IPS-18c (cell line): Measurements from ENCODE around the gene KCNK5.

Source experiments
- H3K4me3 ChIP-seq: 2 replicates; pipeline ENCODE4 v1.7.0; 2013; ENCODE audit warnings: low read depth, mild to moderate bottlenecking, low read length, moderate library complexity; ENCODE audit not compliant: insufficient read depth
- H3K9me3 ChIP-seq: one replicate; pipeline ENCODE4 v1.6.1; 2013; ENCODE audit warnings: mild to moderate bottlenecking, low read length, moderate library complexity; ENCODE audit not compliant: control insufficient read depth, insufficient read depth

KCNK5 gene

DNA sequence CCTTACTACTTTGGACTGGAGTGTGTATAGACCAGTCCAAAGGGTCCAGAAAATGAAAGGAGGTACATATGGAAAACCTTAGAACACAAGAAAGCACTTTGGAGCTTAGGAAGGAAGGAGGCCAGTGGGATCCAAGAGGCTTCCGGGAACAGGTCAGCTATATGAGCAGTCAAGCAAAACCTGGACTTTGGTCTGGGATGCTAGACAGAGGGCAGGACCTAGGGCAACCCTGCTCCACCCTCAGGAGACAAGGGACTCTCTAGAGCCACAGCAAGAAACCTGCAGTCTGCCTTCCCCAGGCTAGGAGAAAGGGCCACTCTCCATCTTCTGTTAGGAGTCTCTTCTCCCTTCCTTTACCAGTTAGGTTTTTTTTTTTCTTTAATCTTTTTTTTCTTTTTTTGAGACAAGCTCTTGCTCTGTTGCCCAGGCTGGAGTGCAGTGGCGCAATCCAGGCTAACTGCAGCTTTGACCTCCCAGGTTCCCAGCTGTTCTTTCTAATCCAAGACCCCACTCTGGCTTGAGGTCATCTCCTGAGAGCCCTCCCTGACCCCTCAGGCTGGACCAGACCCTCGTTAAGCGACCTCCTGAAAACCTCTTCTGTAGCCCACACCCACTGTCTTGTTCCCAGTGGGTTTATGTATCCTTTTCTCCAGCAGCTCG lies 4.6 kb downstream of the KCNK5 start:
- Histone ChIP-seq H3K4me3 (no peak overlapping the region), H3K9me3 (no peaks in the 10 kb centered on the region)

DNA sequence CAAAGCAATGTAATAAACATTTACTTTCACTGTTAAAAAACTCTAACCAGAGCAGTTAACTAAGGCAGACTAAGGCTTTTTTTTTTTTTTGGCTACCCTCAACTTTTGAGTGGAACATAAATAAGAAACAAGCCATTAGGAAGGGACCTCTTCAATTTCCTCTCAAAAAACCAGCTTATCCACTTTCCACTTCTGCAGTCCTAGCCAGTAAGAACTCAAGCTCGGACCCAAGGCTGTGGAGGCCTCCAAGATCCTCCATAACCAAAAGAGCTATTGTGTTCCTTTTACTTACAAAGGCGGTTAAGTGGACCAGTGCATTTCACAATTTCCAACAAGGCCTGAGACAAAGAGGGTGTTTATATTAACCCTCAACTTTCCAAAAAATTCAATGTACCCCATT lies 5.3 kb downstream of the KCNK5 start:
- Histone ChIP-seq H3K9me3 (no peaks in the 10 kb centered on the region), H3K4me3 (no peak overlapping the region)

DNA sequence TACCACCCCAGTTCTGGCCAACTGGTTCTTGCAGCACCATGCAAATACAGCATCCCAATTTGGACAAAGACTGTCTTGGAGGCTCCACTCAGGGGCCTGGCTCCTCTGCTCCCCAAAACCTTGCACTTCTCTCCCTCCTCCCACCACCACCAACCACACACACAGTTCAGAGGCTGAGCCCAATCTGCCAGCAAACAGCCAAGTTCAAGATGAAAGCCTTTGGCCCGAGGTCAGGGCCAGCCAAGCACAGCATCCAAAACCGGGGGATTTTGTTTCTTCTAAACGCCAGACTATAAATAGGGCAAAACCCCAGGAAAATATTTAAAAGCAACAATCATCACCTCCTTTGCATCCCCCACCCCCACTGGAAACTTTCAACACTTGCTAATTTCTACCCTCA lies 5.7 kb downstream of the KCNK5 start:
- Histone ChIP-seq H3K9me3 (no peaks in the 10 kb centered on the region), H3K4me3 (no peak overlapping the region)

DNA sequence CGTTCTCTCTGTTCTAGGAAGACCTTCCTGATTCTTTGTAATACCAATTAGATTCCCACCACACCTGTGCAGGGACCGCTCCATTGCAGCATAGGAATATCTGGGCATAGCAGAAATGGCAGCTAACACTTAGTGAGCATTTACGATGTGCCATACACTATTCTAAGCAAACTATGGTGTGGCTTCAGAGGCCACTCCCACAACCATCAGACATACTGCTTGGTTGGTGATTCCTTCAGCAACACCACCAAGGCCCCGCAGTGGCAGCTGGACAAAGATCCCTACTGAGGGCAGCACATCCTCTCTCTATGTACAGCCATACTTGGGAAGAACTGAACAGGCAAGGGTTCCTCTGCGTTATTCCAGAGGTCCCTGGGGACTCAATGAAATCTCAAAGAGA lies 6.2 kb downstream of the KCNK5 start:
- Histone ChIP-seq H3K4me3 (no peak overlapping the region), H3K9me3 (no peaks in the 10 kb centered on the region)

DNA sequence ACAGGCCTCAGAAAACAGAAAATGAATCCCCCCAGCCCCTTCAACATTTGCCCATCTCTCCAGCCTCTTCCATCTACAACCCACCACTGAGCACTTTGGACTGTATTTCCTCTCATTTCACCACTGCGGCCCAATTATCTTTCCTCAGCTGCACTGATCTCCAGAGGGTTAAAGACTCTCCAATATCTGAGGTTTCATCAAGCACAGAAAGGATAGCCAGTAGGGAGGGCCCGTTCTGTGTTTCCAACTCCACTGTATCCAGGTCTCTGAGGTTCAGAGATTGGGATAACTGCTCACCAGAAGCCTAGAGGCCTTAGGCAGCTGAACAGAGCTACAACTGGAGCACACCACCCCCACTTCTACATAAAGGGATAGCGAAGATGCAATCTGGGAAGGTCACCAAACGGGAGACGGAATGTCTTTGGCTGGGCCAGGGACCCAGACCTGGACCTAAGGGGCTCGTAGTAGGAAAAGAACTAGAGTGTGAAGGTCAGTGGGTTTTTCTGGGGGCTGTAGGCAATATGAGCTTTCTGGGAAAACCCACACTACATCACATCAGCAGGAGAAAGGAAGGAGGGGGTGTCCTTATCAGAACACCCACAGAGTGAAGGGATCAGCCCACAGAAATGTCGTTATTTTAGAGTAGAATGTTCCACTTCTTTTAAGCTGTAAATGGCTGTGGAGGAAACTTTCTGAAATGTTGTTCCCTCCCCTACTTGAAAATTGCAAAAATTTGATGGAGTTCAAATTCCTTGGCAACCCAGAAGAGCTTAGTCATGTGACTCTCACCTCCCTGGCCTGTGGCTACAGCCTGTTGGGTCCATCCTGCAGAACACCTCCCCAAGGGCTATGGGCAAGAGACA lies 7.3 kb downstream of the KCNK5 start:
- Histone ChIP-seq H3K9me3 (no peaks in the 10 kb centered on the region), H3K4me3 (no peak overlapping the region)

DNA sequence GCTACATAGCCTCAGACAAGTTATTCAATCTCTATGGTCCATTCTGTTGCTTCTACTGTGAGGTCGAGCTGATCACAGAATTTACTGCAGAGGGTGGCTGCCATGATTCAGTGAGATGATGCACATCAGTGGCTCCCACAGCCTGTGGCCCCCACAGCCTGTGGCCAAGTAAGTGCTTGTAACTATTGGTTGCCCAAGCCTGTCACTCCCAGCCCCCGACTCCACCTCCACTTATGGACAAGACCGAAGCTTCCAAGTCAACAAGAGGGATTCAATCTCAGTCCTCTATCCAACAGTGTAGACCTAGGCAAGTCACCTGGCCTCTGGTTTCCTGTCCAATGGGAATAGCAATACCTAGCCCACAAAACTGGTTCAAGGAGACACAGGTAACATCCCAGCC lies 8.2 kb downstream of the KCNK5 start:
- Histone ChIP-seq H3K9me3 (no peaks in the 10 kb centered on the region), H3K4me3 (no peak overlapping the region)

DNA sequence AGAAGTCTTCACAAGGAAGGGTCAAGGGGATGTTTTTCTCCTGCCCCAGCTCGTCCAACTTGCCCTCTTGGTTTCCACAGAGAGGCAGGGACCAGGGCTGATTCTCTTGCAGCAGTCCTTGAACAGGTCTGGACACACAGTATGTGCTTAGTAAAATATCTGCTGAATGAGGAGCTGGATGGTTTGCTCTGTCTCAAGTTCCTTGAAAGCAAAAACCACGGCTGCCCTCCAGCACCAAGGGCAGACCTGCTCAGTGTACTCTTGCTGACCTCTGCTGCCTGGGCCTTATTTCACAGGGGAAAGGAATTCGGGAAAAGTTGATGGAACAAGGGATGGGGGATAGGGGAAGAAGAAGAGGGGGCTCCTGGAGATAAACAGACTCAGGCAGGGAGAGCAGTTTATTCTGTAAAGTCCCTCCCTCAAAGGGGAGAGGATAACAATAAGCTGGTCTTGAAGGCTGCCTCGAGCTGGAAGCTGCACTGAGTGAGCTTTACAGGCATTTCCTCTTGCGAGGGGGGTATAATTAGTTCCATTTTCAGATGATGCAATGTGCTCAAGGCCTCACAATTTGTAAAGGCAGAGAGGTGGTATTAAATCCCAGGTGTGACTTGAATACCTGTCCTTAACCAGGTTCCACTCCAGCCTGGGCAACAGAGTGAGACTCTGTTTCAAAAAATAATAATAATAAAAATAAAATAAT lies 10.3 kb downstream of the KCNK5 start:
- no peaks in the 10 kb centered on the region for H3K9me3 ChIP-seq
- no peak overlapping the region for H3K4me3 ChIP-seq

DNA sequence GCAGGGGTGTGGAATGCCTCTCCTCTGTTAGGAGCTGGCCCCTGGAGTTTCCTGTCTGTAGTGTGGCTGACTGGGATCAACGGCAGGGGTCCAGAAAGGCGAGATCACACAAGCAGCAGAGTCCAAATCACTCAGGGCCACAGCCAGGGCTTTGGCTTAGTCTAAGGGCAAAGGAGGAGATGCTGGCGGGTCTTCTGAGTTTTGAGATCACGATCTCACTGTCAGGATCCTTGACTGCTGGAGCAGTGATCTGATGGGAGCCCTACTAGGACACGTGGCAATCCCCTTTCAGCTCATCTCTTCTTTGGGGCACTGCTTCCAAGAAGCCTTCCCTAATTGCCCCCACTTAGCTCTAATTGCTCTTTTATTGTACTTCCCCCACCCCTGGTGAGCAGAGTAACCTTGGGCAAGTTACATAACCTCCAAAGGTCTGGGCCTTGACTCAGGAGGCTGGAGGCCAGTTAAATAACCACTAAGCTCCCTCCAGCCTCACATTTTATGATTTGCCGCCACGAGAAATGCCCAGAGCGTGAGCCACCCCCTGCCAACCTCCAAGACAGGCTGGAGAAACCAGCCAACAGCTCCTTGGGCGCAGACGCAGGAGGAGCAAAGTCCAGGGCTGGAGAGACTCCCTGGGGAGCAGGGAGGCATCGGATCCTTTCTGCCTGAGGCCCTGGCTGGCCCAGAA lies 12.0 kb downstream of the KCNK5 start:
- H3K4me3 ChIP-seq, result no peak overlapping the region
- H3K9me3 ChIP-seq, result no peaks in the 10 kb centered on the region

DNA sequence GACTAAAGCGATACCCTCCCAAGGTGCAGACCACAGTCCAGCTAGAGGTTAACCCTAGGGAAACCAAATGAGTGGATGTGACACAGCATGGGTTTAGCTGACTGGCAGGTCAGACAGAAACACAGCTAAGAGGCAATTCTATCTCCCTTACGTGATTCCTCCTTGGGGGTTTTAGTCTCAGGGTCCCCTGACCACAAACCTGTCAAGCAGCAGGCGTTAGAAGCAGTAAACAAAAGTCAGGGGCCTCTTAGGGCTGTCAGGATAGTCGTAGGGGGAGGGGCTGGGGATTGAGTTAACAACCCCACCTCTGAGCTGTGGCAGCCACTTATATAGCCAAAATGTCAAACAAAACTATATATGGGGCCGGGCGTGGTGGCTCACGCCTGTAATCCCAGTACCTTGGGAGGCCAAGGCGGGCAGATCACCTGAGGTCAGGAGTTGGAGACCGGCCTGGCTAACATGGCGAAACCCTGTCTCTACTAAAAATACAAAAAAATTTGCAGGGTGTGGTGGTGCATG lies 13.6 kb downstream of the KCNK5 start:
- Histone ChIP-seq H3K9me3 (no peaks in the 10 kb centered on the region), H3K4me3 (no peak overlapping the region)

DNA sequence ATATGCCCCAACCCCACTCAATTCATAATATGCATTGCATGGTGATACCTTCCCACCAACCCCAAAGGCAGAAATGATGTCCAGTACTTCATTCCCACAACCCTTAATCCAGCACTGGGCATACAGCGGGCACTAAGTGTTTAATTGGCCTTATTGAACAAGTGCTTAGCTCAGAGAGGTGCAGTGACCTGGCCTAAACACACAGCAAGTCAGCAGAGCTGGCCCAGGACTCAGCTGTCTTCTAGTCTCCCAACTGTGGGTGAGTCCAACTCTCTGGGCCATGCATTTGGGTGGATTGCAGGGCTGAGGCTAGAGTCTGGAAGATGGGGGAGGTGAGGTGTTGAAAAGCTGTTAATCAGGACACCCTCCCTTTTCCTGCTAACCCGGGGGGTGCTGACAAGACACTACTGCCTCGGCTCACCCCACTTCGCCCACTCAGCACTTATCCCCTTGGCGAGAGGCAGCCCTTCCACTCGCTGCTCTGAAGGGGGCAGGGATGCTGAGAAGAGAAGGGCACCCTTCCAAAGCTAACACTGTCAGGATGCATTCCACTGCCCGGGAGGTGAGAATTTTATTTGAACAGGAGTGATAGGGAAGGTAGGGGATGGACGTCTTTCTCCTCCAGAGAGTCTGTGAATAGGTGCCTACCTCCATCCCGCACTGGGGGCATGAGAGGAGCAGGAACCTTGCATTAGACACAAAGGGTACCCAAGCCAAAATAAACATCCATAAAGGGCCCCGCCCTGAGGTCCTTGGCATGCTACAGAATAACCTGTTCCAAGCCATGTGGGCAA lies 14.2 kb downstream of the KCNK5 start:
- Histone ChIP-seq H3K9me3 (no peaks in the 10 kb centered on the region), H3K4me3 (no peak overlapping the region)

DNA sequence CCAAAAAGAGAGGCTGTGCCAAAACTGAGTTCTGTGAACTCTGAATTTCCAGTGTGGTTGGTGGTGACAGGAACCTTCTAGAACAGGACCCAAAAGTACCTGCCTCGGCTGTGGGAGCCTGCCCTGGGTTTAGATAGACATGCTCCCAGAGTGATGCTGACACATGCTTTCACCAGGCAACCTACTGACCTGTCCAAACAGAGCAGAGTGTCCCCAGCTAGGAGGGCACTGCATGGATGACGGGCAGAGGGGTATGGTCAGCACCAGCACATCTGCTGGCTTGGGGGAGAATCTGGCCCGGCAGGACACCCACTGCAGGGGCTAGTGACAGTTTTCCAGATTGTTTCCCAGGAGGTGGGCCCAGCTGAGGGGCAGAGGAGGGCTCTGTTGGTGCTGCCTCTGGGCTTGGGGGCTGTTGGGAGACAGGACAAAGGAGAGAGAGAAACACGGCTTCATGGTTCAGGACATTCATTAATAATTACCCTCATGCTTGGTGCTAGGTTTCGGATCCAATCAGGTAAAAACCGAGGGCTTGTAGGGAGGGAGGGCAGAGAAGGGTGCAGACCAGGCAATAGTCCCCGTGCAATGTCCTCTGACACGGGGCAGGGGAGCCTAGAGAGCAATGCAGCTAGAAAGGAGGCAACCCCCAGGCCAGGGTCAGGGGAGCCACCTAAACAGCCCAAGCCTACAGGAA lies 15.0 kb downstream of the KCNK5 start:
- no peak overlapping the region for H3K4me3 ChIP-seq
- H3K9me3 ChIP-seq, result no peaks in the 10 kb centered on the region

DNA sequence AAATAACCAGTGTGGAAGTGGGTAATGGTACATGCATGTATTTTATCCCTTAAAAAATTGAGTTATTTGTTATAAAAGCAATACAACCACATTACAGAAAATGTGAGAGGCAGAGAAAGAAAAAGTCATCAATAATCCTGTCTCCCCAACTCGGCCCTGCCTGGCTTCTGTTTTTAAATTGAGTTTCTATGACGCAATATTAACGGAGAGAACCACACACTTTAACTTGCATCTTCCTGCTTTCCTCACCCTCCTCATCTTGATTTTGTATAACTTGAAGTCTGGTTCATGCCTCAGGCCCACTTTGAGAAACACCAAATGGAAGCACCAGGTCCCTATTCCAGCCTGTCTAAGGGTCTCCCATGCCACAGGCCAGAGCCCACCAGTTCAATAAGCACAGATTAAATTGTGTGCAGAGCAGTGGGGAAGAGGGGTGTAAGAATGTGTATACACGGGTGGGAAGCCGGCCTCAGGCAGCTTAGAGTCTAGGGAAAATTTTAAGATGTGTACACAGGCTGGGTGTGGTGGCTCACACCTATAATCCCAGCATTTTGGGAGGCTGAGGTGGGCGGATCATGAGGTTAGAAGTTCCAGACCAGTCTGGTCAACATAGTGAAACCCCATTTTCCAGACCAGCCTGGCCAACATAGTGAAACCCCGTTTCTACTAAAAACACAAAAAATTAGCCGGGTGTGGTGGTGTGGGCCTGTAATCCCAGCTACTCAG lies 15.9 kb downstream of the KCNK5 start:
- no peak overlapping the region for H3K4me3 ChIP-seq
- no peaks in the 10 kb centered on the region for H3K9me3 ChIP-seq

DNA sequence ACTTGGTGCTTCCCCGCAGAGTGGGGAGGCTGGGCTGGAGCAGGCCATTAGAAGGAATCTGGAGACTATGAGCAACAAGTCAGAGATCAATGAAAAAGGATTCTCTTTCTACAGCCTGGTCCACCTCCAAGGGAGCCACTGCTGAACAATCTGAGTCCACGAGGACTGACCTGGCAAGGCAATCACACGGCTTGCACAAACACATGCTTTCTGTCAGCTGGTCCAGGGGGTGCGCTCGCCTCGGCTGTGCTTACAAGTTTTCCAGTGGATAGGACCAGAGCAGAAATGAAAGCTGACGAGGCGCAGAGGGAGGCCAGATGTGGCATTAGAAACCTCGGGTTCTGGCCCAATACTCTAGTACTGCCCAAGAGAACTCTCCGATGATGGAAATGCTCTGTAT lies 18.1 kb downstream of the KCNK5 start:
- H3K4me3 ChIP-seq, result no peak overlapping the region

DNA sequence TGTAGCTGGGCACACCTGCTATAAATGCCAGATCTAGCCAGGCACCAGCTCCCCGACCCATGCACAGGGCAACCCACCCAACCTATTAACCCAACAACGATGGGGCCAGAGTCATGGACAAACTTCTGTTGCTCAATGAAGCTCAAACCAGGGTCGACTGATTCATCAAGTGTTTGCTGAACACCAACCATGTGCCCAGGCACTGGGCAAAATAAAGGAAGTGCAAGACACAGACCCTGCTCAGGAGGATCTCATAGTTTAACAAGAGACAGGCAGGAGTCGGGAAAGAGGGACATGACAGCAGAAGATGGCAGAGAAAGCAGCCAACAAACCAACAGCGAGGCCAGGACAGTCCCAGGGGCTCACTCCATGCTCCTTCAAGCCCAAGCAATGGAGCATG lies 18.8 kb downstream of the KCNK5 start:
- no peaks in the 10 kb centered on the region for H3K9me3 ChIP-seq

More for the DNA sequence above, 18.1 kb downstream of the KCNK5 start:
- H3K9me3 ChIP-seq, result no peaks in the 10 kb centered on the region

DNA sequence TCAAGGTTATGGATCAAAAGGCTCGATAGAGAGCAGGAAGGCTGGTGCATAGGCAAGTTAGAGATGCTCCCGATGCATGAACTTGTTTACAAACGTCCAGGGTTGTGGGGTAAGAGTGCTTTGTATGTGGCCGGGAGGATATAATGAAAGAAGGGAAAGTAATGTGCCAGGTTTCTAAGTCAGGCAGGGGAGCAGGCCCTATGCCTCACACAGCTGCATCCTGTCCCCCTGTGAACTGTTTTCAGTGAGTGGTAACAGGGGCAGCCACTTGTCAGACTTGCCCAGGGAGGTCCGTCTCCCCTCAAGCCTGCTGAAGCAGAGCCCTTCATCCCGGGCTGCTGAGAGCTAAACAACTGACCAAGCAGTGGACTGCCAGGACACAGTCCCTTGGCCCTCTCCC lies 19.4 kb downstream of the KCNK5 start:
- no peaks in the 10 kb centered on the region for H3K9me3 ChIP-seq
- no peak overlapping the region for H3K4me3 ChIP-seq

More for the DNA sequence above, 18.8 kb downstream of the KCNK5 start:
- H3K4me3 ChIP-seq, result no peak overlapping the region
